ENCODE results near the gene RAB4B. TPM values are rescaled to one million over a fixed set of nuclear protein-coding genes. Genes with fewer than 3 reads are reported as not detected.

The RAB4B gene
- total and polyA plus RNA-seq, 2 of the 13 experiments (the other 11 are each of a cell fraction or from before 2014, with no cell fraction given), result 3.3 to 5.4 TPM

GRCh38 chr19:40750874-40751537 lies 27.0 kb upstream of the RAB4B start, which contains the start of gene SNRPA (continued):
- TF ChIP-seq ELF4 (CRISPR knock-in tag; IDR thresholded peaks at IDR 0.05; ENCODE audit: borderline replicate concordance) (no peak), MTF2 (CRISPR knock-in tag; IDR thresholded peaks at IDR 0.05; ENCODE audit: borderline replicate concordance) (no peak), ZFYVE20 (CRISPR knock-in tag; IDR thresholded peaks at IDR 0.05; ENCODE audit: borderline replicate concordance, low read depth) (no peak), ZNF879 (CRISPR knock-in tag; IDR thresholded peaks at IDR 0.05) (no peak), RELA (CRISPR knock-in tag; IDR thresholded peaks at IDR 0.05) (no peak), ZNF335 (CRISPR knock-in tag; IDR thresholded peaks at IDR 0.05) (no peak; the same call in 1 of the 2 replicates), SP2 (CRISPR knock-in tag; IDR thresholded peaks at IDR 0.05) (0 out of 2 replicates have a peak, but pooled peaks have one; percentile 82), POLR2AphosphoS2 (IDR thresholded peaks at IDR 0.05; ENCODE audit: low read depth, low read length) (no peak), ZSCAN21 (CRISPR knock-in tag; IDR thresholded peaks at IDR 0.05; ENCODE audit: borderline replicate concordance) (no peak), ETV5 (CRISPR knock-in tag; IDR thresholded peaks at IDR 0.05; ENCODE audit: borderline replicate concordance) (no peak), NONO (IDR thresholded peaks at IDR 0.05) (no peak), NONO (CRISPR knock-in tag; conservative IDR thresholded peaks at IDR 0.05) (no peak), KDM5A (IDR thresholded peaks at IDR 0.05; ENCODE audit: borderline replicate concordance, low read length) (peak; percentile 71; the same call in 1 of the 2 replicates), KLF11 (CRISPR knock-in tag; IDR thresholded peaks at IDR 0.05) (0 out of 2 replicates have a peak, but pooled peaks have one; percentile 36), PRDM10 (CRISPR knock-in tag; IDR thresholded peaks at IDR 0.05; ENCODE audit: low read depth) (no peak), NFE2L1 (CRISPR knock-in tag; IDR thresholded peaks at IDR 0.05; ENCODE audit: borderline replicate concordance) (no peak), NPAS2 (CRISPR knock-in tag; IDR thresholded peaks at IDR 0.05; ENCODE audit: borderline replicate concordance) (no peak), ZNF703 (CRISPR knock-in tag; IDR thresholded peaks at IDR 0.05; ENCODE audit: borderline replicate concordance) (no peak), ESRRA (CRISPR knock-in tag; IDR thresholded peaks at IDR 0.05; ENCODE audit: low read depth) (no peak)
- TF ChIP-seq, protein P1, sequence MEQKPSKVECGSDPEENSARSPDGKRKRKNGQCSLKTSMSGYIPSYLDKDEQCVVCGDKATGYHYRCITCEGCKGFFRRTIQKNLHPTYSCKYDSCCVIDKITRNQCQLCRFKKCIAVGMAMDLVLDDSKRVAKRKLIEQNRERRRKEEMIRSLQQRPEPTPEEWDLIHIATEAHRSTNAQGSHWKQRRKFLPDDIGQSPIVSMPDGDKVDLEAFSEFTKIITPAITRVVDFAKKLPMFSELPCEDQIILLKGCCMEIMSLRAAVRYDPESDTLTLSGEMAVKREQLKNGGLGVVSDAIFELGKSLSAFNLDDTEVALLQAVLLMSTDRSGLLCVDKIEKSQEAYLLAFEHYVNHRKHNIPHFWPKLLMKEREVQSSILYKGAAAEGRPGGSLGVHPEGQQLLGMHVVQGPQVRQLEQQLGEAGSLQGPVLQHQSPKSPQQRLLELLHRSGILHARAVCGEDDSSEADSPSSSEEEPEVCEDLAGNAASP (CRISPR knock-in tag; IDR thresholded peaks at IDR 0.05; ENCODE audit: borderline replicate concordance), result 0 out of 2 replicates have a peak, but pooled peaks have one; percentile 4
- TF ChIP-seq, protein P2, sequence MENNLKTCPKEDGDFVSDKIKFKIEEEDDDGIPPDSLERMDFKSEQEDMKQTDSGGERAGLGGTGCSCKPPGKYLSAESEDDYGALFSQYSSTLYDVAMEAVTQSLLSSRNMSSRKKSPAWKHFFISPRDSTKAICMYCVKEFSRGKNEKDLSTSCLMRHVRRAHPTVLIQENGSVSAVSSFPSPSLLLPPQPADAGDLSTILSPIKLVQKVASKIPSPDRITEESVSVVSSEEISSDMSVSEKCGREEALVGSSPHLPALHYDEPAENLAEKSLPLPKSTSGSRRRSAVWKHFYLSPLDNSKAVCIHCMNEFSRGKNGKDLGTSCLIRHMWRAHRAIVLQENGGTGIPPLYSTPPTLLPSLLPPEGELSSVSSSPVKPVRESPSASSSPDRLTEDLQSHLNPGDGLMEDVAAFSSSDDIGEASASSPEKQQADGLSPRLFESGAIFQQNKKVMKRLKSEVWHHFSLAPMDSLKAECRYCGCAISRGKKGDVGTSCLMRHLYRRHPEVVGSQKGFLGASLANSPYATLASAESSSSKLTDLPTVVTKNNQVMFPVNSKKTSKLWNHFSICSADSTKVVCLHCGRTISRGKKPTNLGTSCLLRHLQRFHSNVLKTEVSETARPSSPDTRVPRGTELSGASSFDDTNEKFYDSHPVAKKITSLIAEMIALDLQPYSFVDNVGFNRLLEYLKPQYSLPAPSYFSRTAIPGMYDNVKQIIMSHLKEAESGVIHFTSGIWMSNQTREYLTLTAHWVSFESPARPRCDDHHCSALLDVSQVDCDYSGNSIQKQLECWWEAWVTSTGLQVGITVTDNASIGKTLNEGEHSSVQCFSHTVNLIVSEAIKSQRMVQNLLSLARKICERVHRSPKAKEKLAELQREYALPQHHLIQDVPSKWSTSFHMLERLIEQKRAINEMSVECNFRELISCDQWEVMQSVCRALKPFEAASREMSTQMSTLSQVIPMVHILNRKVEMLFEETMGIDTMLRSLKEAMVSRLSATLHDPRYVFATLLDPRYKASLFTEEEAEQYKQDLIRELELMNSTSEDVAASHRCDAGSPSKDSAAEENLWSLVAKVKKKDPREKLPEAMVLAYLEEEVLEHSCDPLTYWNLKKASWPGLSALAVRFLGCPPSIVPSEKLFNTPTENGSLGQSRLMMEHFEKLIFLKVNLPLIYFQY (CRISPR knock-in tag; IDR thresholded peaks at IDR 0.05; ENCODE audit: borderline replicate concordance), result peak; percentile 60; the same call in 1 of the 2 replicates
